GM20431 (cell line): ENCODE results near the gene LY6G5C.

ENCODE experiments used
- in situ Hi-C: fragments of 300-500 bp; cut with MseI, MboI; formaldehyde crosslinking; loops from one replicate; pipeline ENCODE4 v1.15.0; 2020; ENCODE audit warnings: low sequenced_read_pairs; ENCODE audit not compliant: unreplicated experiment

LY6G5C gene

GRCh38 chr6:31680226-31681134 is at the start of gene LY6G5C:
TSS of gene LY6G5C (minus strand) at chr6:31681067. CDS start at chr6:31680373, 694 bp downstream.
- in situ Hi-C loops: no loop called here

GRCh38 chr6:31729979-31730630 is 49.2 kb upstream of the LY6G5C start:
- in situ Hi-C loops: no loop called here

- in situ Hi-C loops: no loop called here
Observed at GRCh38 chr6:31729515-31729978, 48.7 kb upstream of the LY6G5C start.

GRCh38 chr6:31728767-31729514 is 48.1 kb upstream of the LY6G5C start, which contains the start of gene DDAH2:
TSS of gene DDAH2 (minus strand) at chr6:31729299. CDS start at chr6:31729161, 138 bp downstream.
- in situ Hi-C loops: no loop called here

GRCh38 chr6:31727717-31728671 is 47.1 kb upstream of the LY6G5C start:
- in situ Hi-C loops: no loop called here

- in situ Hi-C loops: no loop called here
Observed at GRCh38 chr6:31727034-31727716, 46.3 kb upstream of the LY6G5C start.

GRCh38 chr6:31725502-31726350 is 44.9 kb upstream of the LY6G5C start:
- in situ Hi-C loops: no loop called here

GRCh38 chr6:31723980-31724691 is 43.3 kb upstream of the LY6G5C start:
- in situ Hi-C loops: no loop called here

- in situ Hi-C loops: no loop called here
Observed at GRCh38 chr6:31723245-31723979, 42.5 kb upstream of the LY6G5C start, which contains the start of gene MPIG6B. TSS of gene MPIG6B (plus strand) at chr6:31723373. CDS start at chr6:31723384, 11 bp downstream.

- in situ Hi-C loops: no loop called here
Observed at GRCh38 chr6:31722173-31722572, 41.3 kb upstream of the LY6G5C start.

GRCh38 chr6:31721351-31722020 is 40.6 kb upstream of the LY6G5C start, which contains the start of gene LY6G6C:
TSS of gene LY6G6C (minus strand) at chr6:31721746. CDS start at chr6:31721679, 67 bp downstream.
- in situ Hi-C loops: no loop called here

GRCh38 chr6:31720196-31720770 is 39.4 kb upstream of the LY6G5C start:
- in situ Hi-C loops: no loop called here

- in situ Hi-C loops: no loop called here
Observed at GRCh38 chr6:31719001-31719400, 38.1 kb upstream of the LY6G5C start.

GRCh38 chr6:31718265-31718664 is 37.4 kb upstream of the LY6G5C start:
- in situ Hi-C loops: no loop called here

- in situ Hi-C loops: no loop called here
Observed at GRCh38 chr6:31717499-31718222, 36.8 kb upstream of the LY6G5C start.
